HG03354 (cell line): ENCODE results near the gene NLRC3.

Experiments used
- ATAC-seq: cut with Tn5 transposase; IDR thresholded peaks from one replicate; pipeline ENCODE4 v1.9.1; 2021; ENCODE audit warnings: mild to moderate bottlenecking; ENCODE audit not compliant: unreplicated experiment, poor library complexity, severe bottlenecking

Gene NLRC3

GRCh38 chr16:3582276-3583165, 5.3 kb upstream of the NLRC3 start:
- ATAC-seq: no peak

GRCh38 chr16:3581392-3581791, 4.2 kb upstream of the NLRC3 start:
- no peak for ATAC-seq

GRCh38 chr16:3580686-3581085, 3.5 kb upstream of the NLRC3 start:
- no peak for ATAC-seq

GRCh38 chr16:3580251-3580651, 3.0 kb upstream of the NLRC3 start:
- ATAC-seq: no peak

- no peak for ATAC-seq
Measured at GRCh38 chr16:3579776-3580175, 2.6 kb upstream of the NLRC3 start.

- peak; percentile 75 for ATAC-seq
Measured at GRCh38 chr16:3578610-3579551, 1.7 kb upstream of the NLRC3 start.

GRCh38 chr16:3578121-3578520, 918 bp upstream of the NLRC3 start:
- no peak for ATAC-seq

GRCh38 chr16:3576211-3576610, 992 bp downstream of the NLRC3 start:
- ATAC-seq: no peak

GRCh38 chr16:3575491-3575890, 1.7 kb downstream of the NLRC3 start:
- ATAC-seq: no peak

- ATAC-seq: no peak
Measured at GRCh38 chr16:3574195-3574594, 3.0 kb downstream of the NLRC3 start.

- no peak for ATAC-seq
Measured at GRCh38 chr16:3573146-3573815, 3.9 kb downstream of the NLRC3 start.

GRCh38 chr16:3570420-3571062, 6.7 kb downstream of the NLRC3 start:
- no peak for ATAC-seq

GRCh38 chr16:3569851-3570250, 7.4 kb downstream of the NLRC3 start:
- no peak for ATAC-seq

GRCh38 chr16:3566990-3567389, 10.2 kb downstream of the NLRC3 start:
- no peak for ATAC-seq

- no peak for ATAC-seq
Measured at GRCh38 chr16:3564889-3565141, 12.4 kb downstream of the NLRC3 start.

GRCh38 chr16:3564130-3564888, 12.9 kb downstream of the NLRC3 start:
- no peak for ATAC-seq

GRCh38 chr16:3562914-3563480, 14.2 kb downstream of the NLRC3 start:
- no peak for ATAC-seq

GRCh38 chr16:3561626-3562025, 15.6 kb downstream of the NLRC3 start:
- no peak for ATAC-seq

GRCh38 chr16:3554351-3554928, 22.8 kb downstream of the NLRC3 start:
- ATAC-seq: no peak
